Left ventricle myocardium superior (tissue), 1 donor: Measurements from ENCODE around the gene ZNF578. TPM values are rescaled to one million over a fixed set of nuclear protein-coding genes. Genes with fewer than 3 reads are reported as not detected.
"Not testable (repeated sequence)": the region's sequence is repeated elsewhere in the genome, so short reads cannot be mapped to it uniquely, and the experiment has no call there.

ENCODE experiments used
- ATAC-seq: fragments of 200-7000 bp; cut with Tn5 transposase; one replicate; pipeline ENCODE4 v1.9.1; 2020; ENCODE audit warnings: mild to moderate bottlenecking, moderate library complexity
- DNase-seq: peaks from one replicate; pipeline ENCODE4 v3.0.0-alpha.2; 2020
- intact Hi-C: fragments of 100-400 bp; cut with micrococcal nuclease; formaldehyde crosslinking; loops from one replicate; pipeline ENCODE4 v1.11.0; 2022
- long read RNA-seq: library from polyadenylated mRNA; unstranded; transcript quantifications from one replicate; pipeline ENCODE4 v2.0.0, GENCODE V29; 2021
- total RNA-seq: library from RNA; stranded (reverse); fragmentation: NEBNext Ultra II Directional; extraction: Animal tissue kit (Norgen Biotek cat#: 25700); gene quantifications from one replicate; pipeline ENCODE4 v1.2.1, GENCODE V29; 2021
- donor health status: DM: no; HTN: yes; CAD: no; lungs with severe emphysema.

Gene ZNF578
- 2.2 TPM for total RNA-seq
- long read RNA-seq, partial matches to known transcripts = 1 of 1 reads
- long read RNA-seq, other reads (novel, unspliced or antisense) = 0 of 1 reads

- intact Hi-C loops = no loop called here
- ATAC-seq = peak; percentile 98
- DNase-seq = peak; percentile 88
These were observed at the start of gene ZNF578 for GRCh38 chr19:52453324-52454094. Gene ZNF578 (plus strand): TSS chr19:52453553. CDS start chr19:52501846, 48,293 bp downstream.

GRCh38 chr19:52410276-52410675 lies 43.1 kb upstream of the ZNF578 start:
- ATAC-seq = no peak
- no peak for DNase-seq
- intact Hi-C loops = no loop called here

DNA sequence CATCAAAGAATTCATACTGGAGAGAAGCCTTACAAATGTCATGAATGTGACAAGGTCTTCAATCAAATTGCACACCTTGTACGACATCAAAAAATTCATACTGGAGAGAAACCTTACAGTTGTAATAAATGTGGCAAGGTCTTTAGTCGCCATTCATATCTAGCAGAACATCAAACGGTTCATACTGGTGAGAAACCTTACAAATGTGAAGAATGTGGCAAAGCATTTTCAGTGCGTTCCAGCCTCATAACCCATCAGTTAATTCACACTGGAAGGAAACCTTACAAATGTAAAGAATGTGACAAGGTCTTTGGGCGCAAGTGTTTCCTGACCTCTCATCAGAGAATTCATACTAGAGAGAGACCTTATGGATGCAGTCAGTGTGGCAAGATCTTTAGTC lies 37.6 kb upstream of the ZNF578 start:
- ATAC-seq (no peak), DNase-seq (no peak)
- intact Hi-C loops = no loop called here

DNA sequence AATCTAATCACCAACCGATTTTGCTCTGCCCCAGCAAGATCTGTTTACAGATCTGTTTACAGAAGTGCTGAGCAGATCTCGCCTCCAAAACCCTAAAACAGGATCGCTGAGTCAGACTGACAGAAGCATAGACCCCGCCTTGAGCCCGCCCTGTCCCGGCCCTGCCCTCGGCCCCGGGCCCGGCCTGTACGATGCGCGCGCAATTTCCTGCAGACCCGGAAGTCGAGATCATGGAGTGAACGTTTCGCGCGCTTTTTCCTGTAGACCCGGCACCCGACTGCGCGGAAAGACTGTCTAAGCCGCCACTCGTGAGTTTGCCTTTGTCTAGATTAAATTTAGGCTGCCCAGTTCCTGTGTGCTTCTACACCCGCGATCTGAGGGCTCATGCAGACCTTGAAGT lies 24.4 kb upstream of the ZNF578 start, which contains the start of gene ZNF534:
Gene ZNF534 (plus strand): TSS at position 212 of the 400 bp plus-strand sequence. CDS start 2,327 bp downstream, outside the sequence.
- intact Hi-C loops = no loop called here
- DNase-seq (no peak), ATAC-seq (no peak)

DNA sequence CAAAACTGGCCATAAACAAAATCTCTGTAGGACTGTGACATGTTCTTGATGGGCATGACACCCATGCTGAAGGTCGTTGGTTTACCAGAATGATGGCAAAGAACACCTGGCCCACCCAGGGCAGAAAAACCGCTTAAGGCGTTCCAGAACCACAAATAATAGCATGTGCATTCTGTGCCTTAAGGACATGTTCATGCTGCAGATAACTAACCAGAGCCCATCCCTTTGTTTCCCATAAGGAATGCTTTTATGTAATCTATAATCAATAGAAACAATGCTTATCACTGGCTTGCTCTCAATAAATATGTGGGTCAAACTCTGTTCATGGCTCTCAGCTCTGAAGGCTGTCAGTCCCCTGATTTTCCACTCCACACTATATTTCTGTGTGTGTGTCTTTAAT lies 11.2 kb upstream of the ZNF578 start:
- ATAC-seq = no peak

DNA sequence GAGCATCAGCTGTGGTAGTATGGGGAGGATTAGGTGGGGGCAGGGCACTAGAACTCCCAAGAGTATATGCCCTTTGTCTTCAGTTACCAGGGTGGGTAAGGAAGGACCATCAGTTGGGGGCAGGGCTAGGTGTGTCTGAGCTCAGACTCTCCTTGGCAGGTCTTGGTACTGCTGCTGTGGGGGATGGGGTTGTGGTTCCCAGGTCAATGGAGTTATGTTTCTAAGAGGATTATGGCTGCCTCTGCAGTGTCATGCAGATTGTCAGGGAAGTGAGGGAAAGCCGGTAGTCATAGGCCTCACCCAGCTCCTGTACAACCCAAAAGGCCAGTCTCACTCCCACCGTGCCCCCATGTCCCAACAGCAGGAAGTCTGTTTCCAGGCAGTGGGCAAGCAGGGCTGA lies 8.8 kb upstream of the ZNF578 start:
- no peak for ATAC-seq
- intact Hi-C loops = no loop called here
- DNase-seq = no peak

More for the DNA sequence above, 11.2 kb upstream of the ZNF578 start:
- intact Hi-C loops = no loop called here
- DNase-seq = no peak

DNA sequence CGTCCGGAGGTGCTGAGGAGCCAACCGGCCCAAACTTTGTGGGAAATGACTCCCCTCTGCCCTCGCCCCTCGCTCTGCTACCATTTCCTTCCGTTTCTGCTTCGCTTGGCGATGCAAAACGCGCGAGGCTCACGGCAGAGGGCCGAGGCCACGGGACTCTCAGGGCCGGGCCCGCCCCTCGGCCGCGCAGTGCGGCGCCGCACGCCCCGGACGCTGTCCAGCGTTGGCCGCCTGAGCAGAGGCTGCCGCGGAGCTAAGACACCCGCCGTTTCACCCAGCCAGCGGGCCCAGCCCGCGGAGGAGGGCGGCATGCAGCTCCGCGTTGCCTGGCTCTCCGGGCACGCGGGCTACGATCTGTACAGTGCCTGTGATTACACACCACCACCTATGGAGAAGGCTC lies 2.1 kb upstream of the ZNF578 start:
- peak; percentile 48 for ATAC-seq
- intact Hi-C loops = no loop called here
- no peak for DNase-seq

GRCh38 chr19:52464798-52465470 lies 11.6 kb downstream of the ZNF578 start:
- DNase-seq (no peak), ATAC-seq (no peak)
- intact Hi-C loops = no loop called here

DNA sequence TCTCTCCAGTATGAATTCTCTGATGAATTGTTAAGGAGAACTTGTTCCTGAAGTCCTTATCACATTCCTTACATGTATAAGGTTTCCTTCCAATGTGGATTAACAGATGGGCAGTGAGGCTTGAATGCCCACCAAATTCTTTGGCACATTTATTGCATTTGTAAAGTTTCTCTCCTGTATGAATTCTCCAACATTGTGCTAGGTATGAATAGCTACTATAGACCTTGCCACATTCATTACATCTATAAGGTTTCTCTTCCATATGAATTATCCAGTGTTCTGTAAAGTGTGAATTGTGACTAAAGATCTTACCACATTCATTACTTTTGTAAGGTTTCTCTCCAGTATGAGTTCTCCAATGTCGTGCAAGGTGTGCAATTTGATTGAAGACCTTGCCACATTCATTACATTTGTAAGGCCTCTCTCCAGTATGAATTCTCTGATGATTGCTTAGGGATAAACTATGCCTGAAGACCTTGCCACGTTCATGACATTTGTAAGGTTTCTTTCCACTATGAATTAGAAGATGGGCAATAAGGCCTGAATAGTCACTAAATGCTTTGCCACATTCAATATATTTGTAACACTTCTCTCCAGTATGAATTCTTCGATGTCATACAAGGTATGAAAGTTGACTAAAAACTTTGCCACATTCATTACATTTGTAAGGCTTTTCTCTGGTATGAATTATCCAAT lies 20.4 kb downstream of the ZNF578 start:
- no peak for ATAC-seq
- intact Hi-C loops = no loop called here

DNA sequence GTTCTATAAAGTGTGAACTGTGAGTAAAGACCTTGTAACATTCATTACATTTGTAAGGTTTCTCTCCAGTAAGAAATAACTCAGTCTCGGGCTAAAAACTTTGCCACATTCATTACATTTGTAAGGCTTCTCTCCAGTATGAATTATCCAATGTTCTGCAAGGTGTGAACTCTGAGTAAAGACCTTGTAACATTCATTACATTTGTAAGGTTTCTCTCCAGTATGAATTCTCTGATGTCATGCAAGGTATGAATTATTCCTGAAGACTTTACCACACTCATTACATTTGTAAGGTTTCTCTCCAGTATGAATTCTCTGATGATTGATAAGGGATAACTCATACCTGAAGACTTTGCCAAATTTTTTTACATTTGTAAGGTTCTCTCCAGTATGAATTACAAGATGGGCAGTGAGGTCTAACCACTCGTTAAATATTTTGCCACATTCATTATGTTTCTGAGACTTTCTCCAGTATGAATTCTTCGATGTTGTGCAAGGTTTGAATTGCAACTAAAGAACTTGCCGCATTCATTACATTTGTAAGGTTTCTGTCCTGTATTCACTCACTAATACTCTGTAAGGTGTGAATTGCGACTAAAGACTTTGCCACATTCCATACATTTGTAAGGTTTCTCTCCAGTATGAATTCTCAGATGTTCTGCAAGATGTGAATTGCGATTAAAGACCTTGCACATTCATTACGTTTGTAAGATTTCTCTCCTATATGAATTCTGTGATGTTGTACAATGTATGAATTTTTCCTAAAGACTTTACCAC lies 21.2 kb downstream of the ZNF578 start:
- DNase-seq = no peak
- no peak for ATAC-seq
- intact Hi-C loops = no loop called here

More for the DNA sequence above, 20.4 kb downstream of the ZNF578 start:
- no peak for DNase-seq

- DNase-seq, intact Hi-C loops, ATAC-seq: not testable (repeated sequence)
These were observed 30.9 kb downstream of the ZNF578 start for GRCh38 chr19:52484111-52484743.

DNA sequence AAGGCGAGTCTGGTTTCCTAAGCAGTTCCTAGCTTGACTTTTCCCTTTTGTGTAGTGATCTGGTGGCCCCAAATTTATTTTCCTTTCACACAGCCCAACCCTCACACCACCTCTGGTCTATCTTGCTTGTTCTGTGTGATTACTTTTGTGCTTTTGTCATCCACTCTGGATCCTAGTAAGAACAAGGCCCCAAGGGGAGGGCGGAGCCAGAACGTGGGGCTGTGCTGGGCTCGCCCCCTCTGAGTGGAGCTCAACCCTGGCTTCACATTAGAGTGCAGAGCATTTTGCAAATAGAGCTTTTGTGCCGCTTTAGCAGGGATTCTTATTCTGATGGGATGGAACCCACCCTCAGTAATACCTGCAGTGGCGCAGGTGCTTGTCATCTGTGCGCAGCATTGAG lies 31.7 kb downstream of the ZNF578 start:
- intact Hi-C loops, ATAC-seq, DNase-seq: not testable (repeated sequence)

- intact Hi-C loops, ATAC-seq, DNase-seq: not testable (repeated sequence)
These were observed 32.3 kb downstream of the ZNF578 start for GRCh38 chr19:52485561-52486240.

- peak; percentile 37 for DNase-seq
- intact Hi-C loops = no loop called here
- ATAC-seq = peak; percentile 66
These were observed 39.0 kb downstream of the ZNF578 start for GRCh38 chr19:52492201-52492993.

DNA sequence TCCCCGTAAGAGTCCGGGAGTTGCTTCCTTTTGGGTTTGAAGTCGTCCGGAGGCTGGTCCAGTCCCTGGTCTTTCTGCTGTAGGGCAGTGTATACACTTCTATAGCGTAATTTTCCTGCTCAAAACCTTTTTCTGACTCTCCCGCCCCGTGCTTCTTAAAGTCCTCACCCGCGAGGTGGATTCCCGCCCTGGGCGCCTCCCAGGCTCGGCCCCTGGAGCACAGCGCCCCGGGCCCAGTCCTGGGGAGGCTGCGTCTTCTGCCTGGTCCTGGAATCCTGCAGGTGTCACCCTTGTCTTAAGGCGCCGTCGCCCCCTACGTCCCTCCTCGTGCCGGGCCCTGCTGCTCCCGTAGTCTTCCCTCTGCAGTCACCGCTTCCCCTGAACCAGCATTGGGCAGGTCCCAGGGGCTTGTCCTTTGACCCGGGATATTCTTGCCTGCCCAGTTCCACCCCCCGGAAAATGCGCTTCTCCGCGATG lies 39.7 kb downstream of the ZNF578 start:
- ATAC-seq (peak; percentile 87), DNase-seq (peak; percentile 38)
- intact Hi-C loops = no loop called here

DNA sequence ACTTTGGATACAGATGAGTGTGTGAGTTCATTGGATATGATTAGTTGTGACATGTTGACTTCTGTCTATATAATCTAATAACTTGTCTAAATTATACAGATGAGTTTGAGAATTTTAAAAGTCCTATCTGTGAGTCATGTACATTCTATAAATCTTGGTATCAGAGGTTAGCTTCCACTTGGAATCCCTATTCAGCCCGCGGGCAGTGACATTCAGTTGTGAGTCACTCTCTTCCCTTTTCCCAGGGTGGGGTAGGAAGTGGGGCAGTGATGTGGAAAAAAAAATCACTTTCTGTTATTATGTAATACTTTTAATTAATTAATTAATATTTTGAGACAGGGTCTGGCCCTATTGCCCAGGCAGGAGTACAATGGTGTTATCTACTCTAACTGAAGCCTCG lies 41.2 kb downstream of the ZNF578 start:
- DNase-seq (no peak), ATAC-seq (no peak)
- intact Hi-C loops = no loop called here

DNA sequence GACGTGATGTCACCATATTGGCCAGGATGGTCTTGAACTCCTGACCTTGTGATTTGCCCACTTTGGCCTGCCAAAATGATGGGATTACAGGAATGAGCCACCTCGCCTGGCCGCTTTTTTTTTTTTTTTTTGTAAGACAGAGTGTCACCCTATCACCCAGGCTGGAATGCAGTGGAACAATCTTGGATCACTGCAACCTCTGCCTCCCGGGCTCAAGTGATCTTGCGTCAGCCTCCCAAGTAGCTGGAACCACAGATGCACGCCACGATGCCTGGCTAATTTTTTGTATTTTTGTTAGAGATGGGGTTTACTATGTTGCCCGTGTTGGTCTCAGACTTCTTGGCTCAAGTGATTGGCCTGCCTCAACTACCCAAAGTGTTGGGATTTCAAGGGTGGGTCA lies 45.2 kb downstream of the ZNF578 start:
- no peak for DNase-seq
- intact Hi-C loops = no loop called here
- no peak for ATAC-seq
